ENCODE measurements around the gene PDE9A. TPM values are rescaled to one million over a fixed set of nuclear protein-coding genes. Genes with fewer than 3 reads are reported as not detected.

Gene PDE9A
- total and polyA plus RNA-seq, 2 of the 4 experiments (the other 2 are of a cell fraction): 0.89 to 0.90 TPM

GRCh38 chr21:42607102-42607501 is 46.3 kb upstream of the PDE9A start:
- WGBS, 2 experiments (ENCODE audit: extremely low coverage in 2 of 2, insufficient read length in 1 of 2): 57% methylated on average over 1 of the region's 4 CpGs; no CpG with 5 or more reads in 1 of the 2 experiments
- POLR2A ChIA-PET (ENCODE audit: unreplicated experiment): no interaction called here

More at GRCh38 chr21:42607102-42607501, 46.3 kb upstream of the PDE9A start:
- H3K4ac ChIP-seq (ENCODE audit: low read depth, low read length): no peak overlapping the region
- no peaks in the 10 kb centered on the region for H3K36me3 ChIP-seq (ENCODE audit: control insufficient read depth, insufficient read depth, low read length)
- no peak for TF ChIP-seq RFX5 (IDR thresholded peaks at IDR 0.05; ENCODE audit: low read depth, low read length)
- no peak for TF ChIP-seq MAFK (IDR thresholded peaks at IDR 0.05; ENCODE audit: low read depth, low read length)
- no peak for TF ChIP-seq RCOR1 (IDR thresholded peaks at IDR 0.05; ENCODE audit: insufficient replicate concordance, low read length)
- no peak for TF ChIP-seq FOS (IDR thresholded peaks at IDR 0.05; ENCODE audit: low read depth, low read length)
- no peak for TF ChIP-seq MAZ (IDR thresholded peaks at IDR 0.05; ENCODE audit: borderline replicate concordance, low read depth, low read length)
- no peak for TF ChIP-seq BHLHE40 (IDR thresholded peaks at IDR 0.05; ENCODE audit: low read depth, low read length)
- H3K23ac ChIP-seq (ENCODE audit: low read depth, low read length): no peak overlapping the region
- peaks cover 9% of the 10 kb centered on the region for H3K9me3 ChIP-seq (ENCODE audit: control insufficient read depth, insufficient read depth, low read length)
- H3K4me1 ChIP-seq (ENCODE audit: control insufficient read depth, insufficient read depth, low read length): no peaks in the 10 kb centered on the region
- no peak overlapping the region for H4K5ac ChIP-seq (ENCODE audit: low read depth, low read length)
- no peak overlapping the region for H2BK15ac ChIP-seq (ENCODE audit: low read depth, low read length)
- H3K14ac ChIP-seq (replicated peaks; ENCODE audit: low read depth, low read length): no peak overlapping the region
- H2AFZ ChIP-seq (replicated peaks; ENCODE audit: low read length, poor library complexity): peak overlapping the region; percentile 23
- in situ Hi-C loops (cut with MboI; ENCODE audit: low sequenced_read_pairs): loop anchor here (5.0 kb wide), 1 partner anchor 220 kb away; no protein-coding TSS in a partner anchor
- H3K4me2 ChIP-seq (ENCODE audit: low read depth, low read length): no peak overlapping the region
- H2BK20ac ChIP-seq (ENCODE audit: low read depth, low read length): no peak overlapping the region
- ATAC-seq (ENCODE audit: low read depth): no peak
- DNase-seq: no peak
- no peak overlapping the region for H3K9ac ChIP-seq (ENCODE audit: low read depth, low read length)
- H4K20me1 ChIP-seq (ENCODE audit: insufficient read depth, low read length): no peaks in the 10 kb centered on the region
- H2BK120ac ChIP-seq (ENCODE audit: low read depth, low read length): no peak overlapping the region
- H4K8ac ChIP-seq (ENCODE audit: low read depth in 2 of 2, low read length in 2 of 2): no peak overlapping the region
- peaks cover 2% of the 10 kb centered on the region for H3K27me3 ChIP-seq (ENCODE audit: control insufficient read depth, insufficient read depth, low read length)
- no peak overlapping the region for H2BK5ac ChIP-seq (ENCODE audit: low read depth, low read length, poor library complexity, severe bottlenecking)
- H3K79me1 ChIP-seq (ENCODE audit: low read depth in 1 of 2, low read length in 2 of 2): no peaks in the 10 kb centered on the region
- BruUV-seq (replicated peaks): no TSS peak
- H3K56ac ChIP-seq (ENCODE audit: extremely low read depth, insufficient read depth, low read length): no peak overlapping the region
- no peak overlapping the region for H2AK9ac ChIP-seq (replicated peaks; ENCODE audit: low read depth, low read length, poor library complexity)
- H4K91ac ChIP-seq (ENCODE audit: insufficient read depth, low read depth, low read length): no peak overlapping the region
- H3K4me3 ChIP-seq (ENCODE audit: insufficient read depth, low read depth, low read length): no peak overlapping the region
- H3K9me1 ChIP-seq (ENCODE audit: insufficient read depth, low read length): no peaks in the 10 kb centered on the region
- no peak overlapping the region for H3K27ac ChIP-seq (ENCODE audit: insufficient read depth, low read length)
- no peak overlapping the region for H3K18ac ChIP-seq (ENCODE audit: low read depth, low read length)
- no peak overlapping the region for H2AK5ac ChIP-seq (ENCODE audit: low read depth, low read length)
- intact Hi-C loops (cut with micrococcal nuclease): no loop called here
- dilution Hi-C loops (cut with HindIII; ENCODE audit: low sequenced_read_pairs, unreplicated experiment): no loop called here
- CTCF ChIA-PET: interaction anchor here (1.1 kb wide), 1 partner anchor 14 kb away, joined by 6 read pairs; no protein-coding TSS in a partner anchor
